Breast epithelium (tissue), 3 donors: Measurements from ENCODE around the gene TTI1.

Experiments used
- CTCF ChIP-seq, 3 donors: fragments of 450-650 bp; IDR thresholded peaks; one replicate each; pipeline ENCODE4 v1.5.1; 2016 to 2017; ENCODE audit warnings: antibody characterized with exemption in 3 of 3, mild to moderate bottlenecking in 3 of 3, moderate library complexity in 3 of 3
- POLR2A ChIP-seq: fragments of 450-650 bp; IDR thresholded peaks from one replicate; pipeline ENCODE4 v1.6.1; 2016; ENCODE audit warnings: antibody characterized with exemption, mild to moderate bottlenecking, moderate library complexity
- POLR2AphosphoS5 ChIP-seq, 3 donors: sonication (generic); formaldehyde crosslinking; IDR thresholded peaks; one replicate each; pipeline ENCODE4 v1.6.1; 2017; ENCODE audit warnings: antibody characterized with exemption in 3 of 3

GRCh38 chr20:37984018-37984785 lies 49.1 kb downstream of the TTI1 start:
- TF ChIP-seq CTCF (IDR thresholded peaks at IDR 0.05) (no peak), POLR2A (no peak), POLR2AphosphoS5 (IDR thresholded peaks at IDR 0.05) (no peak)
